ENCODE data around the gene PICK1. TPM values are rescaled to one million over a fixed set of nuclear protein-coding genes. Genes with fewer than 3 reads are reported as not detected.

The PICK1 gene
- total RNA-seq, 1 donor from 2014 or later, result 53.9 TPM

DNA sequence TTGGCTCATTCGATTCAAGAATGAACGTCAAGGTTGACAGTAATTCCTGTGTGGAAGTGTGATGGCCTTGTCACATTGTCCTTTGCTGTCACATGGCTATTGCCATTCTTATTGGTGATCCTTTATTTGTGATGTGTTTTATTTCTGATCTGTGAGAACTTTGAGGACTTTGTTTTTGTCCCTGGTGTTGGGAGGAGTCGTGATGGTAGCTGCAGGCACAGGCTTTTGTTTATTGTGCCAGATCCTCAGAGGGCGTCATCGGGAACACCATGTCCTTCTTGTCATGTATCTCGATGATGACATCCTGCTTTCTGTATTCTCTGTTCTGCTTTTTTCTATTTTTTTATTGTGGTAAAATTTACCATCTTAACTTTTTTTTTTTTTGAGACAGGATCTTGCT, 5.6 kb downstream of the PICK1 start:
- Histone ChIP-seq H3K36me3 (ENCODE audit: control insufficient read depth, insufficient read depth, low read length) (peaks cover 7% of the 10 kb centered on the region), H3K27me3 (ENCODE audit: control insufficient read depth, insufficient read depth, low read length) (no peaks in the 10 kb centered on the region), H3K4me3 (ENCODE audit: low read depth, low read length) (no peak overlapping the region)
- no peak for DNase-seq (ENCODE audit: low read depth)
- TF ChIP-seq, protein P1, sequence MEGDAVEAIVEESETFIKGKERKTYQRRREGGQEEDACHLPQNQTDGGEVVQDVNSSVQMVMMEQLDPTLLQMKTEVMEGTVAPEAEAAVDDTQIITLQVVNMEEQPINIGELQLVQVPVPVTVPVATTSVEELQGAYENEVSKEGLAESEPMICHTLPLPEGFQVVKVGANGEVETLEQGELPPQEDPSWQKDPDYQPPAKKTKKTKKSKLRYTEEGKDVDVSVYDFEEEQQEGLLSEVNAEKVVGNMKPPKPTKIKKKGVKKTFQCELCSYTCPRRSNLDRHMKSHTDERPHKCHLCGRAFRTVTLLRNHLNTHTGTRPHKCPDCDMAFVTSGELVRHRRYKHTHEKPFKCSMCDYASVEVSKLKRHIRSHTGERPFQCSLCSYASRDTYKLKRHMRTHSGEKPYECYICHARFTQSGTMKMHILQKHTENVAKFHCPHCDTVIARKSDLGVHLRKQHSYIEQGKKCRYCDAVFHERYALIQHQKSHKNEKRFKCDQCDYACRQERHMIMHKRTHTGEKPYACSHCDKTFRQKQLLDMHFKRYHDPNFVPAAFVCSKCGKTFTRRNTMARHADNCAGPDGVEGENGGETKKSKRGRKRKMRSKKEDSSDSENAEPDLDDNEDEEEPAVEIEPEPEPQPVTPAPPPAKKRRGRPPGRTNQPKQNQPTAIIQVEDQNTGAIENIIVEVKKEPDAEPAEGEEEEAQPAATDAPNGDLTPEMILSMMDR (IDR thresholded peaks at IDR 0.05; ENCODE audit: insufficient read depth, low read length, poor library complexity, severe bottlenecking), result no peak

- peaks cover 5% of the 10 kb centered on the region for H3K36me3 ChIP-seq (ENCODE audit: control insufficient read depth, insufficient read depth, low read length)
- no peaks in the 10 kb centered on the region for H3K27me3 ChIP-seq (ENCODE audit: control insufficient read depth, insufficient read depth, low read length)
- TF ChIP-seq, protein P1 (IDR thresholded peaks at IDR 0.05; ENCODE audit: insufficient read depth, low read length, poor library complexity, severe bottlenecking), result no peak
- H3K4me3 ChIP-seq (ENCODE audit: low read depth, low read length), result no peak overlapping the region
- DNase-seq (ENCODE audit: low read depth), result no peak
These were observed 8.3 kb downstream of the PICK1 start for GRCh38 chr22:38065539-38065938.

DNA sequence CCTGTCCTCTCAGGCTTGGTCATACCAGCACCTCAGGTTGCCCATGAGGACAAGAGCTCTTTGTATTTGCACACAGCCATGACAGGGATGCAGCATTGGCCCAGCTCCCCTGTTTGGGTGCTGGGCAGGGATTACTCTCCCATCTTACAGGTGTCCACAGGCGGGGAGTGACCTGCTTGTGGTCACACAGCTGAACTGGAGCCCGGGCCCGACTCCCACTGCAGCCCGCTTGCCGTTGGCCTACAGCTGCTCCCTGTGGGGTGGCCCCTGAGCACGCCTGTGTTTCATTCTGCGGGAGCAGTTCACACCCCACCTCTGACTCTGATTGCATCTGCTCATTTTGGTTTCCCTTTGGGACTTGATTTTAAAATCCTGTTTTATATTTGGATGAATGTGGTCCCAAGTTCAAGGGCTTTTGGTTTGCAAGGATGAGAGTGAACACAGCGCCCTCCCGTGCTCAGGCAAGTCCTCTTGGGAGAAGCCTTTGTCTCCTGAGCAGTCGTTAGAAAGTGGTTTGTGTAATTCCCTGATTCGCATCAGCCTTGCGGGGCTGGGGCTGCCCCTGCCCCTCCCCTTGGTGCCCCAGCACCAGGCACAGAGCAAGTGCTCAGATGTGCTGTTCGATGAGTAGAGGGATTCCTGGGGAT, 9.3 kb downstream of the PICK1 start:
- H3K36me3 ChIP-seq (ENCODE audit: control insufficient read depth, insufficient read depth, low read length), result peaks cover 5% of the 10 kb centered on the region
- no peak overlapping the region for H3K4me3 ChIP-seq (ENCODE audit: low read depth, low read length)
- TF ChIP-seq, protein P1 (IDR thresholded peaks at IDR 0.05; ENCODE audit: insufficient read depth, low read length, poor library complexity, severe bottlenecking), result no peak
- DNase-seq (ENCODE audit: low read depth), result no peak
- H3K27me3 ChIP-seq (ENCODE audit: control insufficient read depth, insufficient read depth, low read length), result no peaks in the 10 kb centered on the region

DNA sequence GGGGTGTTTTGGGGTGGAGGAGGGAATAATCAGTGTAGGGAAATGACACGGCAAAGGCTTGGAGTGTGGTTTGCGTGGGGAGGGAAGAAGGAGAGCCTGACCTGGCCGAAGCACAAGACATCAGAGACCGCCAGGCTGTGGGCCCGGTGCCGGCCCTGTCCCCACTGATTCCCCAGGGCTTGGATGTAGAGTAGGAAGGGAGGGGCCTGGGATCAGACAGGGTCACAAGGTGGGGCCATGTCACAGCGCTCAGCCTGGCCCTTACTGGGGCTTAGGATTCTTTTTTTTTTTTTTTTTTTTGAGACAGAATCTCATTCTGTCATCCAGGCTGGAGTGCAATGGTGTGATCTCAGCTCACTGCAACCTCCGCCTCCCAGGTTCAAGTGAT, 9.8 kb downstream of the PICK1 start:
- TF ChIP-seq, protein P1 (IDR thresholded peaks at IDR 0.05; ENCODE audit: insufficient read depth, low read length, poor library complexity, severe bottlenecking), result no peak
- H3K4me3 ChIP-seq (ENCODE audit: low read depth, low read length), result no peak overlapping the region
- H3K36me3 ChIP-seq (ENCODE audit: control insufficient read depth, insufficient read depth, low read length), result peaks cover 5% of the 10 kb centered on the region
- DNase-seq (ENCODE audit: low read depth), result no peak
- no peaks in the 10 kb centered on the region for H3K27me3 ChIP-seq (ENCODE audit: control insufficient read depth, insufficient read depth, low read length)

DNA sequence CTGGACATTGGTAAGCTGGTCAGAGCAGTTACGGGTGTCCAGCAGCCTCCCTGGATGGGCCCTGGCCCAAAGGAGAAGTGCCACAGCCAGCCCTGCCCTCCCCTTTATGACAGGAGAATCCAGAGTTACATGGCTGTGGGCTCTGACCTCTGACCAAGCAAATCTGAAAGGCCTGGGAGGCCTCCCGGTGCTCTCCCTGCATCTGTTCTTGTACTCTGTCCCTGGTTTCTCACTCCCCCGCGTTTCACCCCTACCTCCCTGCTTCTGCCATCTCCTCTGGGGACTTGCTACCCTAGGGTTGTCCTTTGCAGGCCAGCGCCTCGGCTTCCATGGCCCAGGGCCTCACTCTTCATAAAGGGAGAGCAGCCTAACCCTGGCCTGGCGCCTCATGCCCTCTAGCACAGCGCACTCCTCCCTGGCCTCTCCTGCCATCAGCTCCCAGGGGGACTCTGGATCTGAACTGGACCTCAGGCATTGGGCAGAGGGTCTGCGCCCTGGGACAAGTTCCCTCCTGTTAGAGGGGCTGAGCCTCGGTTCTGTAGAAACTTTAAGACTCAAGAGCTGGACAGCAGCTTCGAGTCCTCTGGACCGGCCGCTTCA, 10.7 kb downstream of the PICK1 start:
- peaks cover 5% of the 10 kb centered on the region for H3K36me3 ChIP-seq (ENCODE audit: control insufficient read depth, insufficient read depth, low read length)
- no peak overlapping the region for H3K4me3 ChIP-seq (ENCODE audit: low read depth, low read length)
- H3K27me3 ChIP-seq (ENCODE audit: control insufficient read depth, insufficient read depth, low read length), result no peaks in the 10 kb centered on the region
- DNase-seq (ENCODE audit: low read depth), result no peak
- TF ChIP-seq, protein P1 (IDR thresholded peaks at IDR 0.05; ENCODE audit: insufficient read depth, low read length, poor library complexity, severe bottlenecking), result no peak

Measured in kidney epithelial cell (primary cell).